Fibroblast of lung (primary cell): ENCODE measurements around the gene MCM5. TPM values are rescaled to one million over a fixed set of nuclear protein-coding genes. Genes with fewer than 3 reads are reported as not detected.

Source experiments
- DNase-seq, 2 donors: peaks; one replicate each; pipeline versions ENCODE4 v3.0.0 to v3.0.0-alpha.2; 2010; ENCODE audit warnings: low read depth in 2 of 2
- H2AFZ ChIP-seq: 2 replicates; pipeline ENCODE4 v1.5.1; 2012; ENCODE audit warnings: low read length, control low read depth, inconsistent platforms
- H3K27ac ChIP-seq: 2 replicates; pipeline ENCODE4 v1.5.1; 2011; ENCODE audit warnings: low read length, control low read depth; ENCODE audit not compliant: insufficient read depth
- H3K27me3 ChIP-seq: 2 replicates; pipeline ENCODE4 v1.5.1; 2011; ENCODE audit warnings: mild to moderate bottlenecking, low read length; ENCODE audit not compliant: control insufficient read depth, insufficient read depth
- H3K36me3 ChIP-seq: 2 replicates; pipeline ENCODE4 v1.5.1; 2011; ENCODE audit warnings: low read length; ENCODE audit not compliant: control insufficient read depth, insufficient read depth
- H3K4me1 ChIP-seq: 2 replicates; pipeline ENCODE4 v1.5.1; 2011; ENCODE audit warnings: low read length; ENCODE audit not compliant: control insufficient read depth, insufficient read depth; ENCODE audit errors: extremely low read depth
- H3K4me2 ChIP-seq: 2 replicates; pipeline ENCODE4 v1.5.1; 2011; ENCODE audit warnings: low read length, control low read depth; ENCODE audit not compliant: insufficient read depth; ENCODE audit errors: extremely low read depth
- H3K4me3 ChIP-seq, 4 experiments: fragments of 200-600 bp in 1 of 4; sonication (generic) in 1 of 4; replicated peaks in 1 of 4; 2 replicates each; pipeline ENCODE4 v1.5.1; 2011 to 2016; ENCODE audit warnings: low read length in 4 of 4, low read depth in 3 of 4, mild to moderate bottlenecking in 3 of 4, control low read depth in 2 of 4, inconsistent platforms in 1 of 4, mixed read lengths in 1 of 4; ENCODE audit not compliant: insufficient read depth in 1 of 4; ENCODE audit errors: control extremely low read depth in 1 of 4
- H3K79me2 ChIP-seq: 2 replicates; pipeline ENCODE4 v1.5.1; 2012; ENCODE audit warnings: mild to moderate bottlenecking, low read length, inconsistent platforms; ENCODE audit not compliant: control insufficient read depth, insufficient read depth
- H3K9ac ChIP-seq: 2 replicates; pipeline ENCODE4 v1.5.1; 2011; ENCODE audit warnings: mild to moderate bottlenecking, low read length, control low read depth; ENCODE audit not compliant: insufficient read depth
- H3K9me3 ChIP-seq: 2 replicates; pipeline ENCODE4 v1.5.1; 2012; ENCODE audit warnings: low read depth, low read length; ENCODE audit not compliant: control insufficient read depth, insufficient read depth
- H4K20me1 ChIP-seq: 2 replicates; pipeline ENCODE4 v1.5.1; 2011; ENCODE audit warnings: low read length; ENCODE audit not compliant: control insufficient read depth, insufficient read depth; ENCODE audit errors: extremely low read depth
- EZH2 ChIP-seq: IDR thresholded peaks from 2 replicates; pipeline ENCODE4 v1.5.1; 2012; ENCODE audit warnings: low read length, control low read depth, mild to moderate bottlenecking; ENCODE audit errors: missing control alignments
- polyA plus RNA-seq, 2 donors: library from polyadenylated mRNA; depleted of rRNA in 1 of 2; stranded (reverse) in 1 of 2; unstranded in 1 of 2; fragments of >200 nt; gene quantifications; 2 replicates each; pipeline ENCODE4 v1.2.1, GENCODE V29; 2011 to 2012; ENCODE audit warnings: missing spikeins in 1 of 2
- total RNA-seq: library from RNA; depleted of rRNA; stranded (reverse); fragments of >200 nt; gene quantifications from 2 replicates; pipeline ENCODE4 v1.2.1, GENCODE V29; 2014
- TF ChIP-seq, protein P1 (sequence below), 2 donors: IDR thresholded peaks in 1 of 2; conservative IDR thresholded peaks in 1 of 2; 1 replicate in 1 of 2; 2 replicates in 1 of 2; pipeline ENCODE4 v1.5.1; 2011 to 2012; ENCODE audit warnings: low read length in 2 of 2, control low read depth in 1 of 2, inconsistent platforms in 1 of 2, low read depth in 1 of 2, mild to moderate bottlenecking in 1 of 2

Gene MCM5
- total and polyA plus RNA-seq, 2 donors (not counting 1 experiment from before 2014, with no cell fraction given): 13.4 to 21.7 TPM

DNA sequence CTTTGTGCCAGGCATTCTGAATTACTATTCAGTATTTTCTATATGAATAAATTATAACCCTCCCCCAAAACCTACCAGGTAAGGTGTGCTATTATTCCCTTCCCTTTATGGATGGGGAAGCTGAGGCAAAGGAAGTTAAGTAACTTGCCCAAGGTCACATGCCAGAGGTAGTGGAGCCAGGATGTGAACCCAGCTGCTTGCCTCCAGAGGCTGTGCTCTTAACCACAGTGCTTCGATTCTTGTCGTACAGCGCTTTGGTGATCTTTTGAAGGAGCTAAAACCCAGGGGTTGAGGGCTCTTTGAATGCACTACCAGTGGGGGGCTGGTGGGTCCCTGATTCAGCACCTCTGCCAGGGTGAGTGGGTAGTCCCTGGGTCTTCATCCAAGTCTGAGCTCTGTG lies 18.8 kb downstream of the MCM5 start:
- DNase-seq: no peak
- Histone ChIP-seq H3K79me2 (no peaks in the 10 kb centered on the region), H2AFZ (no peak overlapping the region), H3K4me1 (no peaks in the 10 kb centered on the region), H3K27me3 (no peaks in the 10 kb centered on the region), H3K4me2 (no peak overlapping the region), H4K20me1 (no peaks in the 10 kb centered on the region), H3K27ac (no peak overlapping the region), H3K4me3 (no peak overlapping the region), H3K36me3 (peaks cover 31% of the 10 kb centered on the region), H3K9ac (no peak overlapping the region), H3K9me3 (no peaks in the 10 kb centered on the region)
- TF ChIP-seq, protein P1, sequence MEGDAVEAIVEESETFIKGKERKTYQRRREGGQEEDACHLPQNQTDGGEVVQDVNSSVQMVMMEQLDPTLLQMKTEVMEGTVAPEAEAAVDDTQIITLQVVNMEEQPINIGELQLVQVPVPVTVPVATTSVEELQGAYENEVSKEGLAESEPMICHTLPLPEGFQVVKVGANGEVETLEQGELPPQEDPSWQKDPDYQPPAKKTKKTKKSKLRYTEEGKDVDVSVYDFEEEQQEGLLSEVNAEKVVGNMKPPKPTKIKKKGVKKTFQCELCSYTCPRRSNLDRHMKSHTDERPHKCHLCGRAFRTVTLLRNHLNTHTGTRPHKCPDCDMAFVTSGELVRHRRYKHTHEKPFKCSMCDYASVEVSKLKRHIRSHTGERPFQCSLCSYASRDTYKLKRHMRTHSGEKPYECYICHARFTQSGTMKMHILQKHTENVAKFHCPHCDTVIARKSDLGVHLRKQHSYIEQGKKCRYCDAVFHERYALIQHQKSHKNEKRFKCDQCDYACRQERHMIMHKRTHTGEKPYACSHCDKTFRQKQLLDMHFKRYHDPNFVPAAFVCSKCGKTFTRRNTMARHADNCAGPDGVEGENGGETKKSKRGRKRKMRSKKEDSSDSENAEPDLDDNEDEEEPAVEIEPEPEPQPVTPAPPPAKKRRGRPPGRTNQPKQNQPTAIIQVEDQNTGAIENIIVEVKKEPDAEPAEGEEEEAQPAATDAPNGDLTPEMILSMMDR (conservative IDR thresholded peaks at IDR 0.05 in 1 of 2, IDR thresholded peaks at IDR 0.05 in 1 of 2; ENCODE audit: low read depth in 1 of 2, low read length in 2 of 2): no peak
- TF ChIP-seq EZH2: no peak

- Histone ChIP-seq H3K4me1 (no peaks in the 10 kb centered on the region), H3K9me3 (no peaks in the 10 kb centered on the region), H3K9ac (no peak overlapping the region), H3K27ac (no peak overlapping the region), H3K79me2 (no peaks in the 10 kb centered on the region), H3K4me2 (no peak overlapping the region), H3K36me3 (peaks cover 36% of the 10 kb centered on the region), H3K4me3 (no peak overlapping the region), H4K20me1 (no peaks in the 10 kb centered on the region), H3K27me3 (no peaks in the 10 kb centered on the region), H2AFZ (no peak overlapping the region)
- TF ChIP-seq, protein P1 (conservative IDR thresholded peaks at IDR 0.05 in 1 of 2, IDR thresholded peaks at IDR 0.05 in 1 of 2; ENCODE audit: low read depth in 1 of 2, low read length in 2 of 2): no peak
- TF ChIP-seq EZH2: no peak
- no peak for DNase-seq
Observed at GRCh38 chr22:35419756-35420155, 19.8 kb downstream of the MCM5 start.

- H3K79me2 ChIP-seq: no peaks in the 10 kb centered on the region
- H3K4me2 ChIP-seq: no peak overlapping the region
- H3K9me3 ChIP-seq: no peaks in the 10 kb centered on the region
- no peaks in the 10 kb centered on the region for H4K20me1 ChIP-seq
- no peak for DNase-seq
- H3K9ac ChIP-seq: no peak overlapping the region
- H3K27me3 ChIP-seq: no peaks in the 10 kb centered on the region
- no peak overlapping the region for H3K27ac ChIP-seq
- H3K36me3 ChIP-seq: peaks cover 30% of the 10 kb centered on the region
- H3K4me1 ChIP-seq: peaks cover 2% of the 10 kb centered on the region
- no peak overlapping the region for H2AFZ ChIP-seq
- no peak for TF ChIP-seq EZH2
- TF ChIP-seq, protein P1 (conservative IDR thresholded peaks at IDR 0.05 in 1 of 2, IDR thresholded peaks at IDR 0.05 in 1 of 2; ENCODE audit: low read depth in 1 of 2, low read length in 2 of 2): no peak
- no peak overlapping the region for H3K4me3 ChIP-seq
Observed at GRCh38 chr22:35421121-35421520, 21.2 kb downstream of the MCM5 start.
